Muscle of leg (tissue), 9 donors: ENCODE results near the gene ZCCHC24. TPM values are rescaled to one million over a fixed set of nuclear protein-coding genes. Genes with fewer than 3 reads are reported as not detected.

Experiments
- polyA plus RNA-seq, 8 donors: library from polyadenylated mRNA; unstranded; fragments of 120-200 nt; gene quantifications; one replicate each; pipeline versions ENCODE4 v1.2.1 to v1.2.3, GENCODE V29; 2013; ENCODE audit warnings: inconsistent platforms in 1 of 8, low replicate concordance in 1 of 8; ENCODE audit not compliant: insufficient read length in 8 of 8, insufficient read depth in 1 of 8
- total RNA-seq: library from RNA; stranded (reverse); fragments of 120-200 nt; gene quantifications from one replicate; pipeline ENCODE4 v1.2.4, GENCODE V29; 2013

Gene ZCCHC24
- total and polyA plus RNA-seq, 9 donors, result 25.0 to 65.5 (median 54.7) TPM

Other genes with a start within 250 kb of the ZCCHC24 start
- gene PPIF, start 98.2 kb downstream of the ZCCHC24 start, total RNA-seq, result 8.3 TPM
- gene PPIF, start 98.2 kb downstream of the ZCCHC24 start, polyA plus RNA-seq, result 10 to 100 TPM; 21.4 to 28.6 (median 25.1) TPM
- gene EIF5AL1, start 66.9 kb upstream of the ZCCHC24 start, total RNA-seq, result 0.13 TPM
- gene EIF5AL1, start 66.9 kb upstream of the ZCCHC24 start, polyA plus RNA-seq, result 1 to 10 TPM in 7 of 8 donors, under 1 TPM in 1; 0.45 to 4.3 (median 1.6) TPM
- not detected for gene SFTPA2, start 114.8 kb upstream of the ZCCHC24 start, total RNA-seq
- under 1 TPM in 3 of 8 donors, not detected in 5; 0.05 to 0.69 (median 0.06) TPM for gene SFTPA2, start 114.8 kb upstream of the ZCCHC24 start, polyA plus RNA-seq
- gene SFTPA1, start 165.3 kb upstream of the ZCCHC24 start, total RNA-seq, result not detected
- 1 to 10 TPM in 1 of 8 donors, not detected in 7; 3.1 TPM for gene SFTPA1, start 165.3 kb upstream of the ZCCHC24 start, polyA plus RNA-seq